ENCODE data around the gene DNASE1. TPM values are rescaled to one million over a fixed set of nuclear protein-coding genes. Genes with fewer than 3 reads are reported as not detected.

Gene DNASE1
- total RNA-seq, 1 experiment from 2014 or later = 63.3 TPM

- Histone ChIP-seq H4K20me1 (ENCODE audit: insufficient read depth) (peaks cover 10% of the 10 kb centered on the region; the same call in 1 of the 2 replicates), H3K4me3 (no peak overlapping the region), H3K79me2 (ENCODE audit: low read depth) (no peaks in the 10 kb centered on the region), H2AFZ (no peak overlapping the region), H3K9me3 (ENCODE audit: insufficient read depth, low read depth) (no peaks in the 10 kb centered on the region), H3F3A (ENCODE audit: insufficient read depth, low read depth) (peaks cover 8% of the 10 kb centered on the region; the same call in 1 of the 2 replicates), H3K27me3 (ENCODE audit: insufficient read depth, low read depth) (no peaks in the 10 kb centered on the region), H3K27ac (no peak overlapping the region), H3K4me1 (replicated peaks; ENCODE audit: insufficient read depth) (no peaks in the 10 kb centered on the region), H3K9me2 (ENCODE audit: insufficient read depth) (no peaks in the 10 kb centered on the region), H3K36me3 (ENCODE audit: low read depth) (peaks cover 14% of the 10 kb centered on the region; the same call in 1 of the 2 replicates), H3K4me2 (no peak overlapping the region)
- peak in 1 of 2 experiments; percentile 26 for DNase-seq
- ChIA-PET CTCF (no interaction called here), POLR2A (ENCODE audit: unreplicated experiment) (no interaction called here)
- intact Hi-C loops (cut with micrococcal nuclease; ENCODE audit: unreplicated experiment) = no loop called here
- TF ChIP-seq EZH2 (IDR thresholded peaks at IDR 0.05; ENCODE audit: low read depth) (no peak), CTCF (conservative IDR thresholded peaks at IDR 0.05) (no peak)
- BruUV-seq (replicated peaks) = no TSS peak
Measured at GRCh38 chr16:3656491-3657468, 2.3 kb downstream of the DNASE1 start.

GRCh38 chr16:3659251-3659650 lies 4.8 kb downstream of the DNASE1 start:
- no peak for DNase-seq
- Histone ChIP-seq H3K4me3 (no peak overlapping the region), H3K79me2 (ENCODE audit: low read depth) (no peaks in the 10 kb centered on the region), H3K27me3 (ENCODE audit: insufficient read depth, low read depth) (no peaks in the 10 kb centered on the region), H3K27ac (no peak overlapping the region), H3K4me1 (replicated peaks; ENCODE audit: insufficient read depth) (no peaks in the 10 kb centered on the region), H3F3A (ENCODE audit: insufficient read depth, low read depth) (peaks cover 8% of the 10 kb centered on the region; the same call in 1 of the 2 replicates), H3K4me2 (no peak overlapping the region), H3K36me3 (ENCODE audit: low read depth) (peaks cover 9% of the 10 kb centered on the region; the same call in 1 of the 2 replicates), H4K20me1 (ENCODE audit: insufficient read depth) (peaks cover 5% of the 10 kb centered on the region; the same call in 1 of the 2 replicates), H3K9me3 (ENCODE audit: insufficient read depth, low read depth) (no peaks in the 10 kb centered on the region), H3K9me2 (ENCODE audit: insufficient read depth) (no peaks in the 10 kb centered on the region), H2AFZ (no peak overlapping the region)
- intact Hi-C loops (cut with micrococcal nuclease; ENCODE audit: unreplicated experiment) = no loop called here
- POLR2A ChIA-PET (ENCODE audit: unreplicated experiment) = no interaction called here
- TF ChIP-seq EZH2 (IDR thresholded peaks at IDR 0.05; ENCODE audit: low read depth) (no peak), CTCF (conservative IDR thresholded peaks at IDR 0.05) (no peak)
- CTCF ChIA-PET = no interaction called here
- no TSS peak for BruUV-seq (replicated peaks)

DNA sequence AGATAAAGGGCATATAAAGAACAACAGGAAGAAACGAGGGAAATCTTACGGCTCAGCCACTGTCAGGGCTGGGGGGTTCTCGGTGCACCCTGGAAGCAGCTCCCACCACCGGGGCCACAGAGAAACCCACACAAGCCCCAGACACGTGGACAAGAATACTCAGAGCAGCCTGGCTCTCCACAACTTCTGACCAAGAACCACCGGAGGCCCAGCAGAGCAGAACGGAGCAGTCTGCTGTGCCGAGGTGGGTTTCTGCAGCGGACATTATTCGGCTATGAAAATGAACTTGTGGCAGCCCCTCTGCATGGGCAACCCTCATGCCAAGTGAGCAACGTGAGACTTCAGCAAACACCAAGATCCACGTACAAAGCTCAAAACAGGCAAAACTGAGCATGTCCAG lies 6.8 kb downstream of the DNASE1 start:
- H3K4me2 ChIP-seq = no peak overlapping the region
- CTCF ChIA-PET = interaction anchor here (0.6 kb wide), 1 partner anchor 527 kb away, joined by 4 read pairs; the partner anchor contains the start of gene ZNF213
- H3K4me3 ChIP-seq = no peak overlapping the region
- TF ChIP-seq CTCF (conservative IDR thresholded peaks at IDR 0.05) (no peak), EZH2 (IDR thresholded peaks at IDR 0.05; ENCODE audit: low read depth) (no peak)
- H4K20me1 ChIP-seq (ENCODE audit: insufficient read depth) = no peaks in the 10 kb centered on the region
- POLR2A ChIA-PET (ENCODE audit: unreplicated experiment) = no interaction called here
- no peaks in the 10 kb centered on the region for H3K79me2 ChIP-seq (ENCODE audit: low read depth)
- no peaks in the 10 kb centered on the region for H3K9me3 ChIP-seq (ENCODE audit: insufficient read depth, low read depth)
- no peak overlapping the region for H2AFZ ChIP-seq
- no peaks in the 10 kb centered on the region for H3K4me1 ChIP-seq (replicated peaks; ENCODE audit: insufficient read depth)
- no peak for DNase-seq
- intact Hi-C loops (cut with micrococcal nuclease; ENCODE audit: unreplicated experiment) = no loop called here
- H3F3A ChIP-seq (ENCODE audit: insufficient read depth, low read depth) = no peaks in the 10 kb centered on the region
- BruUV-seq (replicated peaks) = no TSS peak
- no peak overlapping the region for H3K27ac ChIP-seq
- H3K27me3 ChIP-seq (ENCODE audit: insufficient read depth, low read depth) = no peaks in the 10 kb centered on the region
- peaks cover 9% of the 10 kb centered on the region; the same call in 1 of the 2 replicates for H3K36me3 ChIP-seq (ENCODE audit: low read depth)
- H3K9me2 ChIP-seq (ENCODE audit: insufficient read depth) = no peaks in the 10 kb centered on the region
